ENCODE results near the gene EPHA4.

Gene EPHA4

GRCh38 chr2:221454459-221455105 lies 117.5 kb downstream of the EPHA4 start:
- H3K9ac ChIP-seq (ENCODE audit: low read depth, low read length): no peak overlapping the region
- ATAC-seq (ENCODE audit: insufficient read depth, low read depth): no peak
- no peak for DNase-seq
- no peaks in the 10 kb centered on the region for H3K4me1 ChIP-seq (ENCODE audit: insufficient read depth, low read length)
- H4K20me1 ChIP-seq (ENCODE audit: insufficient read depth, low read length): no peaks in the 10 kb centered on the region
- no peaks in the 10 kb centered on the region for H3K9me3 ChIP-seq (ENCODE audit: insufficient read depth, low read length, severe bottlenecking)
- no peaks in the 10 kb centered on the region for H3K36me3 ChIP-seq (ENCODE audit: insufficient read depth, low read length)
- no peak overlapping the region for H3K27ac ChIP-seq (ENCODE audit: low read length)
- H3K27me3 ChIP-seq (ENCODE audit: insufficient read depth, low read length, poor library complexity): no peaks in the 10 kb centered on the region
- TF ChIP-seq, protein P1, sequence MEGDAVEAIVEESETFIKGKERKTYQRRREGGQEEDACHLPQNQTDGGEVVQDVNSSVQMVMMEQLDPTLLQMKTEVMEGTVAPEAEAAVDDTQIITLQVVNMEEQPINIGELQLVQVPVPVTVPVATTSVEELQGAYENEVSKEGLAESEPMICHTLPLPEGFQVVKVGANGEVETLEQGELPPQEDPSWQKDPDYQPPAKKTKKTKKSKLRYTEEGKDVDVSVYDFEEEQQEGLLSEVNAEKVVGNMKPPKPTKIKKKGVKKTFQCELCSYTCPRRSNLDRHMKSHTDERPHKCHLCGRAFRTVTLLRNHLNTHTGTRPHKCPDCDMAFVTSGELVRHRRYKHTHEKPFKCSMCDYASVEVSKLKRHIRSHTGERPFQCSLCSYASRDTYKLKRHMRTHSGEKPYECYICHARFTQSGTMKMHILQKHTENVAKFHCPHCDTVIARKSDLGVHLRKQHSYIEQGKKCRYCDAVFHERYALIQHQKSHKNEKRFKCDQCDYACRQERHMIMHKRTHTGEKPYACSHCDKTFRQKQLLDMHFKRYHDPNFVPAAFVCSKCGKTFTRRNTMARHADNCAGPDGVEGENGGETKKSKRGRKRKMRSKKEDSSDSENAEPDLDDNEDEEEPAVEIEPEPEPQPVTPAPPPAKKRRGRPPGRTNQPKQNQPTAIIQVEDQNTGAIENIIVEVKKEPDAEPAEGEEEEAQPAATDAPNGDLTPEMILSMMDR (IDR thresholded peaks at IDR 0.05; ENCODE audit: borderline replicate concordance, extremely low read depth, low read length, poor library complexity, severe bottlenecking): no peak
- TF ChIP-seq EZH2 (IDR thresholded peaks at IDR 0.05; ENCODE audit: borderline replicate concordance, low read depth, low read length, severe bottlenecking): no peak
- no peak overlapping the region for H3K4me2 ChIP-seq (ENCODE audit: insufficient read depth, low read length)
- no peak overlapping the region for H3K4me3 ChIP-seq (ENCODE audit: low read depth in 1 of 2, low read length in 2 of 2)
- H2AFZ ChIP-seq (ENCODE audit: low read depth, low read length): no peak overlapping the region
- H3K79me2 ChIP-seq (ENCODE audit: insufficient read depth, low read length): no peaks in the 10 kb centered on the region

DNA sequence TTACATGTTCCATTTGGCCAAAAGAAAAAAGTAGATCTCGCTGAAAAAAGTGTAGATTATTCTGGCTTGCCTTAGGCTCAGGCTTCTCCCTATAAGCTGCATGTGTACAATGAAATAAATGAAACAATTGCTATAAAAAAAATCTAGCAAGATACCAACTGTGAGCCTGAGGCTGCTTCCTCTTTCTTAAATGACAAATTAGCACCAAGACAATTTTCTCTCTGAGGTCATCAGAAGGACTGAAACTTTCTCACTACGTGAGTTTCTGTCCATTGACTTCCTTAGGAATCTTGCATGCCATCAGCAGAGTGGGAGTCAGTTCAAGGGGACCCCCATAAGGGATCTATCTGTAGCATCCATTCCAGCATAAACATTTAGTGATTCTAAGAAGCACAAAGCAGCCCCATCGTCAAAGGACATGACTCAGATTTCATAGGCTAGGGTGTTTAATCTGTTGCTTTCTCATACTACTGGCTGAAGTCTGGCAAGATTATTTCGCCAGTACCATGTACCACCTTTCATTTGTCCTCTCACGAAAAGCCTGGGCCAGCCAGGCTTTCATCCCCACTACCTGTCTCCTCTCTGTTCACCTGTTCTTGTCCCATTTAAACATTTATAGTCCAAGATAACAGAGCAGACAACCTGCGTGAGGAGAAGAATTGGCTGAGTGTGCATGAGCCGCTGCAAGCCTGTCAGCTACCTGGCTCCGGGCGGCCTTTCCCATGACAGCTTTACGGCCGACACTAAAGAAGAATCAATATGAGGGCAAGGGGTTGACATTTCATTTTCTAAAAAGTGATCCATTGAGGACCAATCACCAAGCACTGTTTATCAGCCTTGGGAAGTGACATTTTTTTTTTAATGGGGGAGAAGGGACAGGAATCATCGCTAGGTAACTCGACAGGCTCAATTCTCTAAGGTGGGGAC lies 120.0 kb downstream of the EPHA4 start:
- Histone ChIP-seq H3K9ac (ENCODE audit: low read depth, low read length) (no peak overlapping the region), H3K9me3 (ENCODE audit: insufficient read depth, low read length, severe bottlenecking) (no peaks in the 10 kb centered on the region), H3K27ac (ENCODE audit: low read length) (no peak overlapping the region), H2AFZ (ENCODE audit: low read depth, low read length) (no peak overlapping the region), H3K4me2 (ENCODE audit: insufficient read depth, low read length) (no peak overlapping the region), H3K4me3 (ENCODE audit: low read depth in 1 of 2, low read length in 2 of 2) (no peak overlapping the region), H3K27me3 (ENCODE audit: insufficient read depth, low read length, poor library complexity) (no peaks in the 10 kb centered on the region), H3K79me2 (ENCODE audit: insufficient read depth, low read length) (no peaks in the 10 kb centered on the region), H4K20me1 (ENCODE audit: insufficient read depth, low read length) (no peaks in the 10 kb centered on the region), H3K4me1 (ENCODE audit: insufficient read depth, low read length) (no peaks in the 10 kb centered on the region), H3K36me3 (ENCODE audit: insufficient read depth, low read length) (no peaks in the 10 kb centered on the region)
- DNase-seq (no peak), ATAC-seq (ENCODE audit: insufficient read depth, low read depth) (no peak)
- no peak for TF ChIP-seq EZH2 (IDR thresholded peaks at IDR 0.05; ENCODE audit: borderline replicate concordance, low read depth, low read length, severe bottlenecking)
- TF ChIP-seq, protein P1 (IDR thresholded peaks at IDR 0.05; ENCODE audit: borderline replicate concordance, extremely low read depth, low read length, poor library complexity, severe bottlenecking): no peak

DNA sequence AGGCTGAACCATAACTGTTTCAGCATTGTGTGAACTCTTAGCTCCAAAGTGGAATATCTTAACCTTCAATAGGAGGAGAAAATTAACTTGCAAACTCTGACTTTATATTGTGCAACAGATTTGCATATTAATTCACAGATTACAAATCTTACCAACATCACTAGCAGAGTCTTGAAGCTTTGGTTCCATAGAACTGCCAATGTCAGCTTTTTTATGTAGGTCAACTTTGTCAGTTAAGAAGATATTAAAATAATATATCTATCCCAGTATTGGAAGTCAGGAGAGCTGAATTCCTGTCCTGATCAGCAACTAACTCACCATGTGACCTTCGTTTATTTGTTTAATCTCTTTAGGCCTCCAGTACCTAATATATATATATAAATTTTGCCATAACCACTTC lies 121.8 kb downstream of the EPHA4 start:
- Histone ChIP-seq H3K4me2 (ENCODE audit: insufficient read depth, low read length) (no peak overlapping the region), H4K20me1 (ENCODE audit: insufficient read depth, low read length) (no peaks in the 10 kb centered on the region), H2AFZ (ENCODE audit: low read depth, low read length) (no peak overlapping the region), H3K4me3 (ENCODE audit: low read depth in 1 of 2, low read length in 2 of 2) (no peak overlapping the region), H3K79me2 (ENCODE audit: insufficient read depth, low read length) (no peaks in the 10 kb centered on the region), H3K9me3 (ENCODE audit: insufficient read depth, low read length, severe bottlenecking) (no peaks in the 10 kb centered on the region), H3K4me1 (ENCODE audit: insufficient read depth, low read length) (no peaks in the 10 kb centered on the region), H3K9ac (ENCODE audit: low read depth, low read length) (no peak overlapping the region), H3K27me3 (ENCODE audit: insufficient read depth, low read length, poor library complexity) (no peaks in the 10 kb centered on the region), H3K36me3 (ENCODE audit: insufficient read depth, low read length) (no peaks in the 10 kb centered on the region), H3K27ac (ENCODE audit: low read length) (no peak overlapping the region)
- ATAC-seq (ENCODE audit: insufficient read depth, low read depth): no peak
- no peak for TF ChIP-seq EZH2 (IDR thresholded peaks at IDR 0.05; ENCODE audit: borderline replicate concordance, low read depth, low read length, severe bottlenecking)
- TF ChIP-seq, protein P1 (IDR thresholded peaks at IDR 0.05; ENCODE audit: borderline replicate concordance, extremely low read depth, low read length, poor library complexity, severe bottlenecking): no peak
- no peak for DNase-seq
